Measurements from ENCODE around the gene CSRNP2. TPM values are rescaled to one million over a fixed set of nuclear protein-coding genes. Genes with fewer than 3 reads are reported as not detected.
A peak's percentile ranks its signal among the peaks of the same experiment; 100 is the strongest.

Gene CSRNP2
- total RNA-seq, 4 donors from 2014 or later = 16.5 to 23.3 (median 20.3) TPM

GRCh38 chr12:51047655-51048540 lies 35.5 kb downstream of the CSRNP2 start, which contains the start of gene LETMD1:
Gene LETMD1 (plus strand): TSS chr12:51048327. CDS start chr12:51048357, 30 bp downstream.
- peaks cover 14% of the 10 kb centered on the region for H3K36me3 ChIP-seq
- 7% methylated on average over 26 of the region's 51 CpGs for WGBS
- H3K27me3 ChIP-seq = no peaks in the 10 kb centered on the region
- H3K27ac ChIP-seq = peak within 1 kb of the TSS; percentile 95
- no peaks in the 10 kb centered on the region for H3K9me3 ChIP-seq
- H3K4me3 ChIP-seq = peak within 1 kb of the TSS; percentile 78
- DNase-seq (ENCODE audit: low spot score in 2 of 2) = peak; percentile 94 to 95
- TF ChIP-seq POLR2AphosphoS5 (IDR thresholded peaks at IDR 0.05) (peak; percentile 13 to 85 (median 82)), CTCF (IDR thresholded peaks at IDR 0.05) (peak; percentile 88 to 90), POLR2A (IDR thresholded peaks at IDR 0.05) (peak; percentile 52 to 59), EP300 (IDR thresholded peaks at IDR 0.05) (no peak)
- H3K4me1 ChIP-seq = peaks cover 26% of the 10 kb centered on the region

- Histone ChIP-seq H3K9me3 (no peaks in the 10 kb centered on the region), H3K4me3 (no peak overlapping the region), H3K27ac (no peak overlapping the region), H3K27me3 (no peaks in the 10 kb centered on the region), H3K36me3 (no peaks in the 10 kb centered on the region), H3K4me1 (no peaks in the 10 kb centered on the region)
- DNase-seq (ENCODE audit: low spot score in 2 of 2) = no peak
- 71% methylated on average over 3 of the region's 3 CpGs for WGBS
- TF ChIP-seq POLR2AphosphoS5 (IDR thresholded peaks at IDR 0.05) = no peak
- no peak for TF ChIP-seq CTCF (IDR thresholded peaks at IDR 0.05)
- no peak for TF ChIP-seq EP300 (IDR thresholded peaks at IDR 0.05)
- no peak for TF ChIP-seq POLR2A (IDR thresholded peaks at IDR 0.05)
Observed at GRCh38 chr12:51036279-51036678, 47.1 kb downstream of the CSRNP2 start.

GRCh38 chr12:51033457-51034089 lies 49.8 kb downstream of the CSRNP2 start:
- H3K36me3 ChIP-seq = no peaks in the 10 kb centered on the region
- peaks cover 4% of the 10 kb centered on the region for H3K4me1 ChIP-seq
- 96% methylated on average over 4 of the region's 4 CpGs for WGBS
- no peak overlapping the region for H3K4me3 ChIP-seq
- H3K27me3 ChIP-seq = no peaks in the 10 kb centered on the region
- no peak for TF ChIP-seq POLR2A (IDR thresholded peaks at IDR 0.05)
- no peak for TF ChIP-seq EP300 (IDR thresholded peaks at IDR 0.05)
- no peak for TF ChIP-seq POLR2AphosphoS5 (IDR thresholded peaks at IDR 0.05)
- no peak for TF ChIP-seq CTCF (IDR thresholded peaks at IDR 0.05)
- H3K9me3 ChIP-seq = no peaks in the 10 kb centered on the region
- no peak for DNase-seq (ENCODE audit: low spot score in 2 of 2)
- no peak overlapping the region for H3K27ac ChIP-seq

- Histone ChIP-seq H3K9me3 (no peaks in the 10 kb centered on the region), H3K4me1 (peaks cover 8% of the 10 kb centered on the region), H3K36me3 (no peaks in the 10 kb centered on the region), H3K27me3 (no peaks in the 10 kb centered on the region), H3K27ac (no peak overlapping the region), H3K4me3 (no peak overlapping the region)
- no peak for DNase-seq (ENCODE audit: low spot score in 2 of 2)
- no peak for TF ChIP-seq CTCF (IDR thresholded peaks at IDR 0.05)
- no peak for TF ChIP-seq POLR2AphosphoS5 (IDR thresholded peaks at IDR 0.05)
- no peak for TF ChIP-seq POLR2A (IDR thresholded peaks at IDR 0.05)
- no peak for TF ChIP-seq EP300 (IDR thresholded peaks at IDR 0.05)
- WGBS = 98% methylated on average over 2 of the region's 2 CpGs
Observed at GRCh38 chr12:51033048-51033447, 50.3 kb downstream of the CSRNP2 start.

- Histone ChIP-seq H3K4me3 (no peak overlapping the region), H3K27ac (peak overlapping the region; percentile 43)
Observed at GRCh38 chr12:51028813-51029150, 54.6 kb downstream of the CSRNP2 start.

More at GRCh38 chr12:51028813-51029150, 54.6 kb downstream of the CSRNP2 start:
- Histone ChIP-seq H3K4me1 (peaks cover 34% of the 10 kb centered on the region), H3K27me3 (no peaks in the 10 kb centered on the region), H3K36me3 (no peaks in the 10 kb centered on the region), H3K9me3 (no peaks in the 10 kb centered on the region)
- TF ChIP-seq POLR2A (IDR thresholded peaks at IDR 0.05) (no peak), POLR2AphosphoS5 (IDR thresholded peaks at IDR 0.05) (no peak), EP300 (IDR thresholded peaks at IDR 0.05) (no peak), CTCF (IDR thresholded peaks at IDR 0.05) (no peak)
- DNase-seq (ENCODE audit: low spot score in 2 of 2) = no peak
- 31% methylated on average over 5 of the region's 5 CpGs for WGBS
